NCI-H526 treated with DMSO at 0.1 percent for 48 hours (cell line): ENCODE results near the gene DNPEP.
A peak's percentile ranks its signal among the peaks of the same experiment; 100 is the strongest.

Experiments used
- DNase-seq: peaks from one replicate; lab custom pipeline; 2025; lab: John Stamatoyannopoulos, UW

The DNPEP gene

GRCh38 chr2:219387306-219388120 is at the start of gene DNPEP:
TSS of gene DNPEP (minus strand) at chr2:219387912. CDS start at chr2:219387794, 118 bp downstream.
- DNase-seq: peak; percentile 86

- DNase-seq: no peak
Observed at GRCh38 chr2:219437141-219437540, 49.4 kb upstream of the DNPEP start.

GRCh38 chr2:219436491-219436890 is 48.8 kb upstream of the DNPEP start:
- no peak for DNase-seq

GRCh38 chr2:219435701-219436100 is 48.0 kb upstream of the DNPEP start:
- no peak for DNase-seq

DNA sequence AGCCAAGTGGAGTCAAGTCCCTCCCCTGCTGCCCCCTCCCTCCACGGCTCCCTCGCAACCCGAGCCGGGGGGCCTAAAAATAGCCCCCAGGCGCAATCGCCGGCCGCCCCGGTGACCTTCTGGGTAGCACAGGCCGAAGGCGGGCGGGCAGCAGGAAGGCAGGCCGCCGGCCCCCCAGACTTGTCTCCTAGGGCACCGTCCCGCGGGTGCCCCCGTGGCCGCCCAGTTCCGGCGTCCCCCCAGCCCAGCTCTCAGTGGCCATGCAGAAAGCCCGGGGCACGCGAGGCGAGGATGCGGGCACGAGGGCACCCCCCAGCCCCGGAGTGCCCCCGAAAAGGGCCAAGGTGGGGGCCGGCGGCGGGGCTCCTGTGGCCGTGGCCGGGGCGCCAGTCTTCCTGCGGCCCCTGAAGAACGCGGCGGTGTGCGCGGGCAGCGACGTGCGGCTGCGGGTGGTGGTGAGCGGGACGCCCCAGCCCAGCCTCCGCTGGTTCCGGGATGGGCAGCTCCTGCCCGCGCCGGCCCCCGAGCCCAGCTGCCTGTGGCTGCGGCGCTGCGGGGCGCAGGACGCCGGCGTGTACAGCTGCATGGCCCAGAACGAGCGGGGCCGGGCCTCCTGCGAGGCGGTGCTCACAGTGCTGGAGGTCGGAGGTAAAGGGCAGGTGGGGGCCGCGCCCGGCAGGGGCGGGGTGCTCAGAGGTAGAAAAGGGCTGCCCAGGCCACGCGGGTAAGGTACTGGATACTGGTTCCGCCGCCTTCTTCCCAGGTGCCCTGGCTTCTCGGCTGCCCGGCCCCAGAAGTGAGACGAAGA is 47.2 kb upstream of the DNPEP start, which contains the start of gene SPEG:
SPEG (plus strand) TSS at position 126 of the 808 bp plus-strand sequence; CDS start at position 261, 135 bp downstream.
- DNase-seq: no peak

DNA sequence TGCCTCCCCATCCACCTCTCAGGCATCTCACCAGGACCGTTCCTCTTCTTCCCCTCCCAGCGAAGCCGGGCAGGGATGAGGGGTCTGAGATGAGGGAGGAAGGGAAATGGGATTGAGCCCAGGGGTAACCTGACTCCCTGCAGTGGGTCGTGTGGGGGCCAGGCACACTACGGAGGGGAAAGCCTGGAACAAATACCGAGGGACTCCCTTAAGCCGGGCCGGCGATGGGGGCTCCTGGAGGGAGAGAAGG is 46.7 kb upstream of the DNPEP start:
- DNase-seq: no peak

DNA sequence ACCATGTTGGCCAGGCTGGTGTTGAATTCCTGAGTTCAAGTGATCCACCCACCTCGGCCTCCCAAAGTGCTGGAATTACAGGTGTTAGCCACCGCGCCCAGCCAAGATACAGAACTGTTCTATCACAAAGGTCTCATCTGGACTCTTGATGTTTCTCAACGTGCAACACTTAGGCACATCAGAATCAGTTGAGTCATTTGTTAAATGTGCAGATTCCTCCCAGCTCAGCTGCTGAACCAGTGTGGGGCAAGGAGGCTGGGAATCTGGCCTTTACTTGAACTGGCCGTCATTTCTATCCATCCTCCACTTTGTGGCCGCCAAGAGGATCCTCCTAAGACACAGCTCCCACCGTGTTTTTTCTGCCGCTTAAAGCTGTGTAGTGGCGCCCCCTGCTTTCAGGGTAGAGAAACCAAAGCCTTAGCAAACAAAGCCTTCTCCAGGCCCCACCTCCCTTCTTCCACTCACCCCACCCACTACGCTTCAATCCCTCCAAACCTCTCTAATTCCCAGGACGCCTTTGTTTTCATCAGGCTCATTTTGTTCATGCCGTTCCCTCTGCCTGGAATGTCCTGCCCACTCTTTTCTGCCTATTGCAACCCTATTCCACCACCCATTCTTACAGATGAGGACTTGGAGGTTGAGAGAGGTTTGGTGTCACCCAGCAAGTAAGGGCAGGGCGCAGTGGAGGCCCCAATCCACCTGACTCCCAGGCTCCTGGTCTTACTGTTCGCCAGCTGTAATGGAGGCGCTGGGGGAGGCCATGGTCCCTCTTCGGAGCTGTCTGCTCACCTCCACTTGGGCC is 46.2 kb upstream of the DNPEP start:
- no peak for DNase-seq

DNA sequence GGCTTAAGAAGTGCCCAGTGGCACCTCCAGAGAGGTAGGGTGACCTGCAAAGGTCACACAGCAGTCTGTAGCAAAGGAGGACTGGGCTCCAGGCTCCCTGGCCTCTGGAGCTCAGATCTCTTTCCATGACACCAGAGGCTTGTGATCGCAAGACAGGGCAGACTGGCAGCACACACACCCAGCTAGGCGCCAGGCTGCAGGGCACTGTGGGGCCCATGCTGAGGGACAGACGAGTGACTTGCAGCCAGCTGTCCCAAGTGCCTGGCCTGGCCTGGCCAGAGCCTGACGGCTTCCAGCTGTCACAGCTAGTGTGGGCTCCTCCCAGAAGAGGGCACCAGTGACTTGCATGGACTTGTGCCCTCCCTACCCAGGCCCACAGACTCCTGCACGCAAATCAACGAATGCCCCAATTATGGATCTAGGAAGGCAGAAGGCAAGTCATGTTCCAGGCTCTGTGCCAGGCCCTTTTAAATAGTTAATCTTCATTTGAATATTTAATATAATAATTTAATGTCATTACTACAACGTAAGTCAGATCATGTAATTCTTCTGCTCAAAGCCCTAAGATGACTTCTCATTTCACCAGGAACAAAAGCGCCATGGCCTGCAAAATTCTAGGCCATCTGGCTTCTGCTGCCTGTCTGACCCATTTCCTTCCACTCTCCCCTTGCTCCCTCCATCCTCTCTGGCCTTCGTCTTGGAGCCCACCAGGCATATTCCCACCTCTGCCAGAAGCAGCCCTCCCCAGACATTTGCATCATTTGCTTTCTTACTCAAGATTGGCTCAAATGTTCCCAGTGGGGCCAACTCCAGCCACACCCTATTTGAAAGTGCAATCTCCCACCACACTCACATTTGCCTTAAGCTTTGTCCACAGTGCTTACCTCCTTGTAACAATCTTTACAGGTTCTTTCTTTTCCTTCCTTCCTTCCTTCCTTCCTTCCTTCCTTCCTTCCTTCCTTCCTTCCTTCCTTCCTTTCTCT is 43.2 kb upstream of the DNPEP start:
- DNase-seq: no peak

GRCh38 chr2:219429958-219430606 is 42.4 kb upstream of the DNPEP start:
- no peak for DNase-seq

DNA sequence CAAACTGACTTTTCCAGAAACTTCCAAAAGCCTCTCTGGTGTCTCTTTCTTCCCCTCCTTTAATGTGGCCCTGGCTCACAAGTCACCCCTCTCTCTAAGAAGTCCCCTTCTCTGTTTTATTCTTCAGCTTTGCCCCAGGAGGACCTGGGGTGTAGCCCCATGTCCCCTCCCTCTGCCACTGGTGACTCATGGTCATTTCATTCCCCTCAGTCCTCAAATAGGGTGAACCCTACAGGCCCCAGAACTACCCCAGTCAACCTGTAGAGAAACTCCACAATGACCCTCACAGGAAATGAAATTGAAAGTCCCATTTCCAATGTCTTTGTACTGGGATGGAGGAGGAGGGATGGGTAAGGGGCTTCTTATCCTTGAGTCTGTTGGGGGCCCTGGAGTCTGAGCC is 40.8 kb upstream of the DNPEP start:
- DNase-seq: no peak

GRCh38 chr2:219426534-219427136 is 38.9 kb upstream of the DNPEP start:
- DNase-seq: no peak

DNA sequence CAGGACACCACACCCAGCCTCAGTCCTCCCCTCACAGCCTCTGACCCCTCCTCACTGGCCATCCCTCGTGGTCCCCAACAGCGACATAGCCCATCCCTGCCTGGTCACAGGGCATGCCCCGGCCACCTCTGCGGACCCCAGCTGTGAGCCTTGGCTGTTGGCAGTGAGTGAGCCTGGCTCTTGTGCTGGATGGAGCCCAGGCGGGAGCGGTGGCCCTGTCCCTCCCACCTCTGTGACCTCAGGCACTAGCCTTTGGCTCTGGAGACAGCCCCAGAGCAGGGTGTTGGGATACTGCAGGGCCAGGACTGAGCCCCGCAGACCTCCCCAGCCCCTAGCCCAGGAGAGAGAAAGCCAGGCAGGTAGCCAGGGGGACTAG is 38.3 kb upstream of the DNPEP start:
- DNase-seq: no peak

GRCh38 chr2:219425238-219426067 is 37.7 kb upstream of the DNPEP start:
- DNase-seq: no peak

DNA sequence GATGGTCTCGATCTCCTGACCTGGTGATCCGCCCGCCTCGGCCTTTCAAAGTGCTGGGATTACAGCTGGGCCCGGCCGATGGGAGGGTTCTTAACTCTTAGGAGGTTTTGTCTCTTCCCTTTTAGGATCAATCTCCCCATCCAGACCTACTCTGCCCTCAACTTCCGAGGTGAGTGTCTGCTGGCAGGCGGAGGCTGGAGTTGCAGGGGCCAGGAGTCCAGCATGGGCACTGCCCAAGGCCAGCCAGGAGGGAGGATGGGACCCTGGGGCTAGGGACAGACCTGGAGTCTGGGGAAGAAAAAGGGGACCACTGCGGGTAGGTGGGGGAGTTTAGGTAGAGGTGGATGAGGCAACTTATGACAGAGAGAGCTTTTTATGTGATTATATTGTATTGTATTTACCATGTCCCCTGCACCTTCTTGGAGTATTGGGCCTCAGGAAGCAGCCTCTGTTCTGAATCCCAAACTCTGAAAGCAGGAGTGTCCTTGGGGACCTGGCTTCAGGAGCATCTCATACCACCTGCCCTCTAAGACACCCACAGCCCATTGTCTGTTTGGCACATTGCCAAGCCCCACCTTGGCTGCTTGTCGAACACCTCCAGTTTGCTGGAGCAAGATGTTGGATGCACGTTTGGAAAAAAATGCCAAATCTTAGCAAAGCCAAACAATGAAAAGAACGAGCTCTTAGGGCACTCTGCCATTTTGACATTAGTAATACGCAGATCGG is 36.1 kb upstream of the DNPEP start:
- DNase-seq: no peak

DNA sequence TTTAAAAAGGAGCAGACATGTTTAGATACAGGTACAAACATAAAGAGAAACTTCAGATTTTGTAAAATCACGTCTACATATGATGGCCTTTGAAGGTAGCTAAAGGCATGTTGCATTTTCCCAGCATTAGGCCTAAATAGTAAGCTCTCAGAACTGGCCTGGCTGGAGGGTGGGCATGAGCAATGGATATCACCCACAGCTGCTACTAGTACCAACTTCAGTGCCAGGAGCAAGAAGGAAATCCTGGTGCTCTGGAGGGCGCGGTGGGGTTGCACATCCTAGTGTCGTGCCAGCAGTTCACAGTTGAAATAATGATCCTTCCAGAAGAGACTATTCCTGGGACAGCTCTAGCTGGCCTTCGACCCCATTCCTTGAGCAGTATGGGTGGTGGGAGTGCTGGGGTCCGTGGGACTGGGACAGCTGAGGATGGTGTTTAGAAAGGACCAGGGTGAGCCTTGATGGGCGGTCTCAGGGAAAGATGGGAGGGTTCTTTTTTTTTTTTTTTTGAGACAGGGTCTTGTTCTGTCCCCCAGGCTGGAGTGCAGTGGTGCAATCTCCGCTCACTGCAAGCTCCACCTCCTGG is 35.3 kb upstream of the DNPEP start:
- DNase-seq: no peak

GRCh38 chr2:219421323-219421722 is 33.6 kb upstream of the DNPEP start:
- no peak for DNase-seq

GRCh38 chr2:219420687-219421086 is 33.0 kb upstream of the DNPEP start:
- DNase-seq: no peak
